ENCODE data around the gene RAD51B. TPM values are rescaled to one million over a fixed set of nuclear protein-coding genes. Genes with fewer than 3 reads are reported as not detected.

Gene RAD51B
- polyA plus RNA-seq, 3 donors: 3.6 to 11.6 (median 9.4) TPM

- no peak overlapping the region for H3K4me3 ChIP-seq (replicated peaks in 1 of 3; ENCODE audit: low read depth in 2 of 3, low read length in 3 of 3)
- no peaks in the 10 kb centered on the region for H3K36me3 Mint-ChIP-seq
- H4K20me1 ChIP-seq (ENCODE audit: insufficient read depth, low read length): no peaks in the 10 kb centered on the region
- H3K9ac ChIP-seq (ENCODE audit: insufficient read depth, low read length, poor library complexity, severe bottlenecking): no peak overlapping the region
- TF ChIP-seq, protein P1, sequence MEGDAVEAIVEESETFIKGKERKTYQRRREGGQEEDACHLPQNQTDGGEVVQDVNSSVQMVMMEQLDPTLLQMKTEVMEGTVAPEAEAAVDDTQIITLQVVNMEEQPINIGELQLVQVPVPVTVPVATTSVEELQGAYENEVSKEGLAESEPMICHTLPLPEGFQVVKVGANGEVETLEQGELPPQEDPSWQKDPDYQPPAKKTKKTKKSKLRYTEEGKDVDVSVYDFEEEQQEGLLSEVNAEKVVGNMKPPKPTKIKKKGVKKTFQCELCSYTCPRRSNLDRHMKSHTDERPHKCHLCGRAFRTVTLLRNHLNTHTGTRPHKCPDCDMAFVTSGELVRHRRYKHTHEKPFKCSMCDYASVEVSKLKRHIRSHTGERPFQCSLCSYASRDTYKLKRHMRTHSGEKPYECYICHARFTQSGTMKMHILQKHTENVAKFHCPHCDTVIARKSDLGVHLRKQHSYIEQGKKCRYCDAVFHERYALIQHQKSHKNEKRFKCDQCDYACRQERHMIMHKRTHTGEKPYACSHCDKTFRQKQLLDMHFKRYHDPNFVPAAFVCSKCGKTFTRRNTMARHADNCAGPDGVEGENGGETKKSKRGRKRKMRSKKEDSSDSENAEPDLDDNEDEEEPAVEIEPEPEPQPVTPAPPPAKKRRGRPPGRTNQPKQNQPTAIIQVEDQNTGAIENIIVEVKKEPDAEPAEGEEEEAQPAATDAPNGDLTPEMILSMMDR (IDR thresholded peaks at IDR 0.05): no peak
- H3K27ac ChIP-seq (ENCODE audit: low read depth in 1 of 2, low read length in 2 of 2): no peak overlapping the region
- H3K27me3 ChIP-seq (ENCODE audit: control insufficient read depth in 2 of 2, insufficient read depth in 2 of 2, low read length in 2 of 2): no peaks in the 10 kb centered on the region
- peaks cover 0 to 9% (median 2%) of the 10 kb centered on the region in 3 donors for H3K27me3 Mint-ChIP-seq (ENCODE audit: low read depth in 3 of 3)
- no peaks in the 10 kb centered on the region for H3K36me3 ChIP-seq (replicated peaks in 1 of 2; ENCODE audit: control insufficient read depth in 1 of 2, insufficient read depth in 2 of 2, low read length in 2 of 2)
- H3K79me2 ChIP-seq (ENCODE audit: insufficient read depth, low read length): no peaks in the 10 kb centered on the region
- DNase-seq: no peak
- H3K4me1 Mint-ChIP-seq: no peaks in the 10 kb centered on the region
- no peak overlapping the region for H3K4me3 Mint-ChIP-seq
- intact Hi-C loops (cut with micrococcal nuclease): no loop called here
- no peaks in the 10 kb centered on the region for H3K9me3 ChIP-seq (replicated peaks in 1 of 2; ENCODE audit: control insufficient read depth in 1 of 2, insufficient read depth in 1 of 2, low read length in 2 of 2)
- no peaks in the 10 kb centered on the region for H3K4me1 ChIP-seq (ENCODE audit: control insufficient read depth in 1 of 2, insufficient read depth in 2 of 2, low read length in 2 of 2)
- WGBS (ENCODE audit: insufficient coverage): 75% methylated on average over 2 of the region's 2 CpGs
- peak overlapping the region in 1 of 7 donors; percentile 34 for H3K27ac Mint-ChIP-seq
- H2AFZ ChIP-seq (ENCODE audit: insufficient read depth, low read depth, low read length, poor library complexity, severe bottlenecking): no peak overlapping the region
- H3K9me3 Mint-ChIP-seq: peaks cover 0 to 3% (median 0%) of the 10 kb centered on the region in 7 donors
- H3K4me2 ChIP-seq (replicated peaks; ENCODE audit: extremely low read depth, low read length, poor library complexity, severe bottlenecking): no peak overlapping the region
Measured at GRCh38 chr14:68538639-68539038, 719.1 kb downstream of the RAD51B start.

DNA sequence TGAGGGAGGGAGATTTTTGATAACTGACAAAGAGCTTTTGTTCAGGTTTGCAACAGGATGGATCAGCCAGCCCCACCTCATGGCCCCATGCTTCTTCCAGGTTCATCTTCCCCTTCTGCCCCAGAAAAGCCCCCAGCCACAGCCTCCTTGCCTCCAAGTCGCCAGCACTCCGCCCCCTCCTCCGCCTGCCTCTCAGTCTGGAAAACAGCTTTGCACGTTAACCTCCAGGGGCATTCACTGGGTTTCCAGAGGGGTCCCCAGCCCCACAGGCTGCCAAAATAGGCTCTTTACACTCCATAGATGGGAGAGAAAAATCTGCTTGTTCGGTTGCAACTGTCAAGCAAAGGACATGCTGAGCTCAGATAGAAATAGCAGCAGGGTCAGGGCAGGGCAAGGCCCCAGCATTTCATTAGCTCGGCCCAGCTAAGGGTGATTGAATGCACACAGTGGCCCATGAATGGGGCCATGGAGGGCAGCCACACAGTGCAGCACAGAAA is 719.7 kb downstream of the RAD51B start:
- no peak overlapping the region for H3K27ac ChIP-seq (ENCODE audit: low read depth in 1 of 2, low read length in 2 of 2)
- H3K4me1 ChIP-seq (ENCODE audit: control insufficient read depth in 1 of 2, insufficient read depth in 2 of 2, low read length in 2 of 2): no peaks in the 10 kb centered on the region
- intact Hi-C loops (cut with micrococcal nuclease): no loop called here
- H3K27me3 ChIP-seq (ENCODE audit: control insufficient read depth in 2 of 2, insufficient read depth in 2 of 2, low read length in 2 of 2): no peaks in the 10 kb centered on the region
- H3K4me1 Mint-ChIP-seq: no peaks in the 10 kb centered on the region
- peaks cover 0 to 2% (median 0%) of the 10 kb centered on the region in 7 donors for H3K9me3 Mint-ChIP-seq
- 98% methylated on average over 5 of the region's 6 CpGs for WGBS (ENCODE audit: insufficient coverage)
- no peak overlapping the region for H3K9ac ChIP-seq (ENCODE audit: insufficient read depth, low read length, poor library complexity, severe bottlenecking)
- no peak overlapping the region for H3K4me3 Mint-ChIP-seq
- DNase-seq: no peak
- H3K9me3 ChIP-seq (replicated peaks in 1 of 2; ENCODE audit: control insufficient read depth in 1 of 2, insufficient read depth in 1 of 2, low read length in 2 of 2): no peaks in the 10 kb centered on the region
- H3K4me2 ChIP-seq (replicated peaks; ENCODE audit: extremely low read depth, low read length, poor library complexity, severe bottlenecking): no peak overlapping the region
- H3K36me3 ChIP-seq (replicated peaks in 1 of 2; ENCODE audit: control insufficient read depth in 1 of 2, insufficient read depth in 2 of 2, low read length in 2 of 2): no peaks in the 10 kb centered on the region
- peak overlapping the region in 2 of 7 donors; percentile 28 to 44 for H3K27ac Mint-ChIP-seq
- TF ChIP-seq, protein P1 (IDR thresholded peaks at IDR 0.05): no peak
- peaks cover 0 to 2% of the 10 kb centered on the region in 2 donors for H3K36me3 Mint-ChIP-seq
- H3K79me2 ChIP-seq (ENCODE audit: insufficient read depth, low read length): no peaks in the 10 kb centered on the region
- no peaks in the 10 kb centered on the region for H4K20me1 ChIP-seq (ENCODE audit: insufficient read depth, low read length)
- peaks cover 0 to 7% (median 2%) of the 10 kb centered on the region in 3 donors for H3K27me3 Mint-ChIP-seq (ENCODE audit: low read depth in 3 of 3)
- no peak overlapping the region for H3K4me3 ChIP-seq (replicated peaks in 1 of 3; ENCODE audit: low read depth in 2 of 3, low read length in 3 of 3)
- H2AFZ ChIP-seq (ENCODE audit: insufficient read depth, low read depth, low read length, poor library complexity, severe bottlenecking): no peak overlapping the region
